Suprapubic skin (tissue), 4 donors: ENCODE measurements around the gene KCNG1.

Experiments used
- POLR2A ChIP-seq, 2 donors: fragments of 450-650 bp; IDR thresholded peaks; one replicate each; pipeline ENCODE4 v1.6.1; 2017; ENCODE audit warnings: antibody characterized with exemption in 2 of 2, mild to moderate bottlenecking in 2 of 2, moderate library complexity in 2 of 2
- POLR2AphosphoS5 ChIP-seq, 3 donors: sonication (generic); formaldehyde crosslinking; IDR thresholded peaks; one replicate each; pipeline ENCODE4 v1.6.1; 2017; ENCODE audit warnings: antibody characterized with exemption in 3 of 3

GRCh38 chr20:51011479-51011878 is 11.4 kb downstream of the KCNG1 start:
- TF ChIP-seq POLR2AphosphoS5 (IDR thresholded peaks at IDR 0.05), result no peak
- no peak for TF ChIP-seq POLR2A (IDR thresholded peaks at IDR 0.05)
